Activated CD4-positive, CD25-positive, alpha-beta regulatory T cell (primary cell): Measurements from ENCODE around the gene ITGB5.
A peak's percentile ranks its signal among the peaks of the same experiment; 100 is the strongest.
"Not testable (repeated sequence)": the region's sequence is repeated elsewhere in the genome, so short reads cannot be mapped to it uniquely, and the experiment has no call there.

Experiments
- DNase-seq, 4 experiments: peaks; one replicate each; lab custom pipeline; 2025; lab: John Stamatoyannopoulos, UW

The ITGB5 gene

GRCh38 chr3:124834723-124835718 lies 52.1 kb downstream of the ITGB5 start:
- peak in 2 of 4 experiments; percentile 10 to 19 for DNase-seq

DNA sequence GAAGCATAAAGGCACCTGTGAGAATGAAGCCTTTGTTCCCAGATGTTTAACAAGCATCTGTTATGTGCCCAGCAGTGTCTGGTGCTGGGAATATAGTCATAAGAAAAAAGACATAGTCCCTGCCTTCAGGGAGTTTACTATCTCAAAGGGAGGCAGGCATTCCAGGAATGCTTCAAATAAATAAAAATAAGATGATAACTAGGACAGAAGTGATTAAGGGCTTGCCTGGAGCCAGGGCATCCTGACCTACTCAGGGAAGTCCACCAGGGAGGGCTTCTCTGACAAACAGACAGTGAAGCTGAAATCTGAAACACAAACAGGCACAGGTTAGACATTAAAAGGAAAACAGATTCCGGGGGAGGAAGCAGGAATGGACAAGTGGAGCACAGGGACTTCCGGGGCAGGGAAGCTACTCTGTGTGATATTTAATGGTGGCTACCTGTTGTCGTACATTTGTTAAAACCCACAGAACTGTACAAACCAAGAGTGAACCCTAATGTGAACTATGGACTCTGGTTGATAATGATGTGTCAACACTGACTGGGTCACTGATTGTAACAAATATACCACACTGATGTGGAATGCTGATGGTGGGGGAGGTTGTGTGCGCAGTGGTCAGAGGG lies 53.3 kb downstream of the ITGB5 start:
- DNase-seq: no peak

GRCh38 chr3:124832782-124833709 lies 54.1 kb downstream of the ITGB5 start:
- no peak for DNase-seq

DNA sequence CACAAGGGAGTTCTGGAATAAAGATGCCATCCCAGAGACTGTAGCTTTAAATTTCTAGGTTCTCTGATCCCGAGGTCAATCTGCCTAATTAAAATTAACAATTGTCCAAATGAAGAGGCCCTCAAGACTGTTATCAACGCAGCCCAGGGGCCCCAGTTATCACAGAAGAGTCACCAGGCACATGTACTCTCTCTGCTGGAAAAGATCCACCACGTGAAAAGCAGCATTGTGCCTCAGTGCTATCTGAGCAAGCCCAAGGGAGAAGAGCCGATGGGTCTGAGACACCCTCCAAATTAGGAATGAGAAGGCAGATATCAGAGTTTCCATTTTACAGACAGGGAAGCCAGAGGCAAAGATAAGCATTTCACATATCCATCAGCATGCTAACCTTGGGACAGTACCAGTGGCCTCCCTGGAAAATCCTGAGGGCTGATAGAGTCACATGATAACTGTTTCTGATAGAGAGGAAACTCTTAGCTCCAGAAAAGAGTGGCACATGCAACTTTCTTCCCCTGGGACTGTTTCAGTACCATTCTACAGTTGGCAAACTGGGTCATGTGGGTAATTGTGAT lies 55.5 kb downstream of the ITGB5 start:
- DNase-seq: no peak

DNA sequence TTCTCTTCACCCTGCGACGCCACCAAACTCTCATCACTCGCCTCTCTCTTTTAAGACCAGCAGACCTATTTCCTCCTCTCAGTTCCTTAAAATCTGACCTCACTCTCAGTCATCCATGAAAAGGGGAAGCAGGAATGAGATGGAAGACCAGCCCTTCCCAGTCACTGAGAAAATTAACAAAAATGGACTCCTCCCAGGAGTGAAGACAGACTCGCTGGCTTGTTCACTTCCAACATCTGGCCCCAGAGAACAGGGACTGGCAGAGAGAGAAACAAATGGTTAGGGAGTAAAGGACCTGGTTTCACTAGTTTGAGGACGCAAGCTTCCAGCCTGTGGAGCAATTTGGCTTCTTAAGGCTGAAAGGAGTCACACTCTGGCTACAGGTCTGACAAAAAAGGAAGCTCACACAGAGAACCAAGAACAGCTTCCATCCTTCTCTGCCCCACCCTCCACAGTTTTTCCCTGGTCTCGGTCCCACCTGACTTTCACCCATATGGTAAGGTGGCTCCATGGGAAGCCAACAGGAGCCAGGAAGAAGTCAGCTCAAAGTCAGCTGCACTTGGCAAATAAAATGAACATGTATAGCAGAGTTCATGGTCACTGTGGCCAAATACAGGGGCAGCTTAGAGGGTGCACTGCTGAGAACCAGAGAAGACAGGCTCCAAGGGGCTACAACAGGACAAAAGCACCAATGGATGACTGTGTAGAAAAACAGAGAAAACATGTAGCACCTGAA lies 57.2 kb downstream of the ITGB5 start:
- DNase-seq: no peak

- no peak for DNase-seq
Observed at GRCh38 chr3:124829178-124829818, 57.9 kb downstream of the ITGB5 start.

- DNase-seq: not testable (repeated sequence)
Observed at GRCh38 chr3:124827476-124828206, 59.5 kb downstream of the ITGB5 start.

DNA sequence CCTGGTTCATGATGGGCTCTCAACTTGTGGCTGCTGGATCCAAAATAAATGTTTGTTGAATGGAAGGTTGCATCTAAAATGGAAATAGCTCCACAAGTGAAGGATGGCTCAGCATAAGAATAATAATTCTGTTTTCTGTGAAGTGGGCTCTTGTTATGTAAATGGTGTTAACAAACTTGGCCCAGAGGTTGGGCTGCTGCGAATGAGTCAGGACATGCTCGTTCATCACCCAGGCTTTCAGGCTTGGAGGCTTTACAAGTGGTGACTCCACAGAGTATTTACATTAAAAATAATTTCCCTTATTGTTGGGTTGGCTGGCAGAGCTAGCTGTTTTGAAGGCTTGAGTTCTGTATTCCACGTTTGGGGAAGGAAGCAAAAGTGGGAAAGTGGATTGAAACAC lies 60.5 kb downstream of the ITGB5 start:
- no peak for DNase-seq

- DNase-seq: no peak
Observed at GRCh38 chr3:124824286-124824915, 62.8 kb downstream of the ITGB5 start.

DNA sequence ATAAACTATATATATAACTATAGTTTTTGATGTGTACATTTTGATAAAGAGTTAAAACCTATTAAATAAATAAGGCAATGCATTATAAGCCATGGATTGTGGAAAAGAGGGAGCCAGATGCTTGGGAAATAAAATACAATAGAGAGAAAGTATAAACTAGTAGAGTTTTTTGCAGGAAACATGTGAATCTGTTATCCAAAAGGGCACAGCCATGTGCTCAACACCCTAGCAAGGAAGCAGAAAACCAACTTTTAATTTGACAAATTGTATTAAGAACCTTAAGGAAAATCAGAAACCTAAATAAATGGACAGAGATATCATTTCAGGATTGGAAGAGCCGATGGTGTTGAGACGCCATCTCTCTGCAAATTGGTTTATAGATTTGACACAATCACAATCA lies 63.5 kb downstream of the ITGB5 start:
- DNase-seq: no peak

GRCh38 chr3:124823206-124823605 lies 64.0 kb downstream of the ITGB5 start:
- DNase-seq: no peak

GRCh38 chr3:124821356-124821755 lies 65.8 kb downstream of the ITGB5 start:
- DNase-seq: no peak

DNA sequence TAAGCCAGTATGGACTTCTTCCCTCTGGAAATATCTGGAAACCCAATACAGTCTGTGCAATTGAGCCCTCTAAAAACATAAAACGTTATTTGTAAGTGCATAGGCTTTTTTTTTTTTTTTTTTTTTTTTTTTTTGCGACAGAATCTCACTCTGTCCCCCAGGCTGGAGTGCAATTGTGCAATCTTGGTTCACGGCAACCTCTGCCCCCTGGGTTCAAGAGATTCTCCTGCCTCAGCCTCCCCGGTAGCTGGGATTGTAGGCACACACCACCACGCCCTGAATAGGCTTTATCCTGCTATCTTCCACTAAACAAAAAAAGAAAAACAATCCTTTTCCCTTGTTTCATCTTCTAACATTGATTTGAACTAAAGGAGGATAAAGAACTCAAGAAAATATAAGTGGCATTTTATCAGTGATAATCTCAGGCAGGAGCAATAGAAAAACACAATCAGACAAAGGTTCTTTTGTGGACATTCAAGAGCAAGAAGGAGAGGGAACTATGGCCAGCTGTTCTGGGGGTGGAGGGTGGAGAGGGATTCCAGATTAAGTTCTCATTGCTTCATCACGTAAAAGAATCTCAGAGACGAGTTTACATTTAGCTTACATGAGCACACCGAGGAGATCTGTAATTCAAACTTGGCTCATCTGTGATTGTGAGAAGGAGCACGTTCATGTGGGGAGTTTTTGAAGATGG lies 68.6 kb downstream of the ITGB5 start:
- DNase-seq: no peak

GRCh38 chr3:124817079-124817478 lies 70.1 kb downstream of the ITGB5 start:
- no peak for DNase-seq

GRCh38 chr3:124816206-124816605 lies 71.0 kb downstream of the ITGB5 start:
- DNase-seq: no peak

- DNase-seq: no peak
Observed at GRCh38 chr3:124815781-124816180, 71.4 kb downstream of the ITGB5 start.

- no peak for DNase-seq
Observed at GRCh38 chr3:124814620-124815421, 72.3 kb downstream of the ITGB5 start.

GRCh38 chr3:124813541-124813940 lies 73.6 kb downstream of the ITGB5 start:
- no peak for DNase-seq
